Neural cell (in vitro differentiated cells): ENCODE results near the gene DGCR8. TPM values are rescaled to one million over a fixed set of nuclear protein-coding genes. Genes with fewer than 3 reads are reported as not detected.

Experiments
- H2AFZ ChIP-seq: fragments of 200-600, 300-800 bp; sonication (generic), shearing (Covaris generic); 2 replicates; pipeline ENCODE4 v1.6.0; 2014; ENCODE audit warnings: low read depth, mild to moderate bottlenecking, antibody characterized with exemption, low read length, moderate library complexity
- H3F3A ChIP-seq: fragments of 200-600 bp; shearing (Covaris generic); 2 replicates; pipeline ENCODE4 v1.6.1; 2016; ENCODE audit warnings: mild to moderate bottlenecking, moderate library complexity, mixed read lengths, antibody characterized with exemption, low read length; ENCODE audit not compliant: insufficient read depth, poor library complexity, severe bottlenecking
- H3K27ac ChIP-seq: fragments of 200-600, 300-800 bp; sonication (generic), shearing (Covaris generic); 2 replicates; pipeline ENCODE4 v1.5.1; 2014; ENCODE audit warnings: mild to moderate bottlenecking, low read length, moderate library complexity
- H3K27me3 ChIP-seq: fragments of 300-800, 200-600 bp; sonication (generic), shearing (Covaris generic); 2 replicates; pipeline ENCODE4 v1.6.0; 2014; ENCODE audit warnings: mild to moderate bottlenecking, low read depth, low read length, moderate library complexity; ENCODE audit not compliant: insufficient read depth
- H3K36me3 ChIP-seq: fragments of 300-800, 200-600 bp; sonication (generic), shearing (Covaris generic); 2 replicates; pipeline ENCODE4 v1.5.1; 2014; ENCODE audit warnings: mild to moderate bottlenecking, antibody characterized with exemption, low read length, moderate library complexity; ENCODE audit not compliant: insufficient read depth
- H3K4me2 ChIP-seq: fragments of 300-800, 200-600 bp; sonication (generic), shearing (Covaris generic); 2 replicates; pipeline ENCODE4 v1.6.0; 2014; ENCODE audit warnings: mild to moderate bottlenecking, low read length
- H3K4me3 ChIP-seq: fragments of 300-800, 200-600 bp; sonication (generic), shearing (Covaris generic); 2 replicates; pipeline ENCODE4 v1.5.1; 2014; ENCODE audit warnings: mild to moderate bottlenecking, low read length, moderate library complexity
- H3K79me2 ChIP-seq: fragments of 200-600 bp; shearing (Covaris generic); replicated peaks from 2 replicates; pipeline ENCODE4 v1.6.0; 2014; ENCODE audit warnings: mild to moderate bottlenecking, low read length, moderate library complexity; ENCODE audit not compliant: insufficient read depth
- H3K9ac ChIP-seq: fragments of 300-800, 200-600 bp; sonication (generic), shearing (Covaris generic); 2 replicates; pipeline ENCODE4 v1.6.1; 2016; ENCODE audit warnings: mild to moderate bottlenecking, low read length, mixed read lengths
- H3K9me2 ChIP-seq: fragments of 200-600 bp; shearing (Covaris generic); 2 replicates; pipeline ENCODE4 v1.6.1; 2016; ENCODE audit warnings: mild to moderate bottlenecking, low read length, mixed read lengths; ENCODE audit not compliant: insufficient read depth
- H3K9me3 ChIP-seq: fragments of 200-600, 300-800 bp; sonication (generic), shearing (Covaris generic); 2 replicates; pipeline ENCODE4 v1.6.1; 2016; ENCODE audit warnings: mild to moderate bottlenecking, mixed run types, low read length, moderate library complexity, mixed read lengths
- H4K20me1 ChIP-seq: fragments of 200-600 bp; shearing (Covaris generic); 2 replicates; pipeline ENCODE4 v1.6.1; 2016; ENCODE audit warnings: mild to moderate bottlenecking, mixed run types; ENCODE audit not compliant: insufficient read depth
- CTCF ChIP-seq: fragments of 450-650 bp; IDR thresholded peaks from 2 replicates; pipeline ENCODE4 v1.5.1; 2014; ENCODE audit warnings: antibody characterized with exemption, mild to moderate bottlenecking, moderate library complexity; ENCODE audit not compliant: poor library complexity, severe bottlenecking
- EP300 ChIP-seq: fragments of 450-650 bp; conservative IDR thresholded peaks from 2 replicates; pipeline ENCODE4 v1.6.1; 2014; ENCODE audit warnings: antibody characterized with exemption, mild to moderate bottlenecking, moderate library complexity; ENCODE audit not compliant: poor library complexity, severe bottlenecking
- EZH2 ChIP-seq: fragments of 200-600, 300-800 bp; shearing (Covaris generic), sonication (generic); IDR thresholded peaks from 2 replicates; pipeline ENCODE4 v1.6.1; 2014; ENCODE audit warnings: antibody characterized with exemption, low read length, borderline replicate concordance, mild to moderate bottlenecking; ENCODE audit not compliant: insufficient read depth, poor library complexity, severe bottlenecking
- MXI1 ChIP-seq: fragments of 450-650 bp; conservative IDR thresholded peaks from 2 replicates; pipeline ENCODE4 v1.6.1; 2014; ENCODE audit warnings: antibody characterized with exemption, mild to moderate bottlenecking; ENCODE audit not compliant: poor library complexity, severe bottlenecking
- POLR2AphosphoS5 ChIP-seq: IDR thresholded peaks from 2 replicates; pipeline ENCODE4 v1.6.1; 2012
- RAD21 ChIP-seq: fragments of 450-650 bp; conservative IDR thresholded peaks from 2 replicates; pipeline ENCODE4 v1.6.1; 2014; ENCODE audit warnings: antibody characterized with exemption, mild to moderate bottlenecking, moderate library complexity
- REST ChIP-seq: IDR thresholded peaks from 2 replicates; pipeline ENCODE4 v1.6.1; 2012; ENCODE audit warnings: borderline replicate concordance
- SMC3 ChIP-seq: fragments of 450-650 bp; conservative IDR thresholded peaks from 2 replicates; pipeline ENCODE4 v1.6.1; 2014; ENCODE audit warnings: antibody characterized with exemption, mild to moderate bottlenecking, moderate library complexity; ENCODE audit not compliant: poor library complexity
- TAF1 ChIP-seq: IDR thresholded peaks from 2 replicates; pipeline ENCODE4 v1.6.1; 2012; ENCODE audit warnings: low read depth
- polyA plus RNA-seq: library from polyadenylated mRNA; depleted of rRNA; stranded (reverse); fragments of >200 nt; gene quantifications from 2 replicates; pipeline ENCODE4 v1.2.3, GENCODE V29; 2014

DGCR8 gene
- polyA plus RNA-seq, 1 donor from 2014 or later: 48.9 TPM

GRCh38 chr22:20153945-20154344, 73.9 kb downstream of the DGCR8 start:
- no peaks in the 10 kb centered on the region for H4K20me1 ChIP-seq
- H3K79me2 ChIP-seq: no peaks in the 10 kb centered on the region
- H3K36me3 ChIP-seq: no peaks in the 10 kb centered on the region
- no peaks in the 10 kb centered on the region for H3K27me3 ChIP-seq
- no peaks in the 10 kb centered on the region for H3K9me3 ChIP-seq
- H3K9me2 ChIP-seq: no peaks in the 10 kb centered on the region
- TF ChIP-seq EP300: no peak
- no peak for TF ChIP-seq CTCF
- H3K4me2 ChIP-seq: no peak overlapping the region
- H3F3A ChIP-seq: no peaks in the 10 kb centered on the region
- no peak overlapping the region for H3K9ac ChIP-seq
- H3K27ac ChIP-seq: no peak overlapping the region
- no peak overlapping the region for H2AFZ ChIP-seq
- H3K4me3 ChIP-seq: no peak overlapping the region

GRCh38 chr22:20154602-20155187, 74.7 kb downstream of the DGCR8 start:
- no peaks in the 10 kb centered on the region for H3K27me3 ChIP-seq
- no peak overlapping the region for H3K9ac ChIP-seq
- H3K27ac ChIP-seq: no peak overlapping the region
- H3K4me3 ChIP-seq: no peak overlapping the region
- no peaks in the 10 kb centered on the region for H3K36me3 ChIP-seq
- no peaks in the 10 kb centered on the region for H3K9me3 ChIP-seq
- H3K4me2 ChIP-seq: no peak overlapping the region
- no peaks in the 10 kb centered on the region for H3F3A ChIP-seq
- no peak overlapping the region for H2AFZ ChIP-seq
- no peaks in the 10 kb centered on the region for H3K9me2 ChIP-seq
- TF ChIP-seq EP300 (no peak), SMC3 (no peak), RAD21 (no peak), EZH2 (no peak), CTCF (no peak), MXI1 (no peak), POLR2AphosphoS5 (no peak), REST (no peak), TAF1 (no peak)
- H4K20me1 ChIP-seq: no peaks in the 10 kb centered on the region
- H3K79me2 ChIP-seq: no peaks in the 10 kb centered on the region
